Hepatocyte (in vitro differentiated cells): Measurements from ENCODE around the gene PEX7.

Experiments used
- EZH2 ChIP-seq: fragments of 200-600 bp; sonication (generic); IDR thresholded peaks from 2 replicates; pipeline ENCODE4 v1.6.1; 2016; ENCODE audit warnings: antibody characterized with exemption, mild to moderate bottlenecking, borderline replicate concordance
- EZH2phosphoT487 ChIP-seq: fragments of 200-600 bp; sonication (generic); IDR thresholded peaks from one replicate; pipeline ENCODE4 v1.6.1; 2018; ENCODE audit warnings: antibody characterized with exemption, mild to moderate bottlenecking, low read depth, moderate library complexity; ENCODE audit not compliant: unreplicated experiment, severe bottlenecking
- TF ChIP-seq, protein P1 (sequence below): fragments of 200-600 bp; sonication (generic); IDR thresholded peaks from 2 replicates; pipeline ENCODE4 v1.5.1; 2016; ENCODE audit warnings: antibody characterized with exemption, mild to moderate bottlenecking; ENCODE audit not compliant: poor library complexity

DNA sequence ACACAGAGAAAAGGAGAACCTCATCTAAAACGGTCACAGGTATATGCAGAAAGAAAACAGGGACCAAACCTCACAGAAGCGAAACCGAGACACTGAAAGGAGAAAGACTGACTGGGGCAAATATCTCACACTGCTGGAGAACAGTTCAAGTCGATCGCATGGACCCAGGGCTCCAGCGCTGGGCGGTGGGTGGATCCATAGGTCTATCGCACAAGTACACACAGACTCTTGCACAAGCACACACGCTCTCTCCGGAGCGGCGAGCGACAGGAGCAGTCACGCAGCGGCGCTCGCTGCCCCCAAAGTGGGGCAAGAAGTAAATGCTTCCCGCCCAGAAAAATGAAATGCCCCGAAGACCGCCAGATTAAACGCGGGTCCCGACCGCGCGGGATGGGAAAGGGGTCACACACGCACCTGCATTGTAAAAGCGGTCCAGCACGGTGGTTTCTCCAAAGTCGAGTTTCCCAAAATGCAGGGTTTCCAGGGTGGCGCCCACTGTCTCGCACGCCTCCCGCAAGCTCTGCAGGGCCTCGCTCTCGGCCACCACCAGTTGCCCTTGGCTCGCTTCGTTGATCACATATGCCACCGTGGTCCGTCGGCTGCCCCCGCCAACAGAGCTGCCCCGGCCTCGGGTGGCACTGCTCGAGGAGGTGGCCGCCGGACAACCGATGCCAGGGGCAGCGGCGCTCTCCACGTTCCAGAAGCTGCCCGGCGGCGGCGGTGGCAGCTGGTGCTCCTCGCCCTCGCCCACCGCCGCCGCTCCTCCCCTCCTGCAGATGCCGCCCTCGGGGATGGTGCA lies 30.9 kb upstream of the PEX7 start:
- no peak for TF ChIP-seq EZH2
- TF ChIP-seq, protein P1, sequence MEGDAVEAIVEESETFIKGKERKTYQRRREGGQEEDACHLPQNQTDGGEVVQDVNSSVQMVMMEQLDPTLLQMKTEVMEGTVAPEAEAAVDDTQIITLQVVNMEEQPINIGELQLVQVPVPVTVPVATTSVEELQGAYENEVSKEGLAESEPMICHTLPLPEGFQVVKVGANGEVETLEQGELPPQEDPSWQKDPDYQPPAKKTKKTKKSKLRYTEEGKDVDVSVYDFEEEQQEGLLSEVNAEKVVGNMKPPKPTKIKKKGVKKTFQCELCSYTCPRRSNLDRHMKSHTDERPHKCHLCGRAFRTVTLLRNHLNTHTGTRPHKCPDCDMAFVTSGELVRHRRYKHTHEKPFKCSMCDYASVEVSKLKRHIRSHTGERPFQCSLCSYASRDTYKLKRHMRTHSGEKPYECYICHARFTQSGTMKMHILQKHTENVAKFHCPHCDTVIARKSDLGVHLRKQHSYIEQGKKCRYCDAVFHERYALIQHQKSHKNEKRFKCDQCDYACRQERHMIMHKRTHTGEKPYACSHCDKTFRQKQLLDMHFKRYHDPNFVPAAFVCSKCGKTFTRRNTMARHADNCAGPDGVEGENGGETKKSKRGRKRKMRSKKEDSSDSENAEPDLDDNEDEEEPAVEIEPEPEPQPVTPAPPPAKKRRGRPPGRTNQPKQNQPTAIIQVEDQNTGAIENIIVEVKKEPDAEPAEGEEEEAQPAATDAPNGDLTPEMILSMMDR, result no peak
- no peak for TF ChIP-seq EZH2phosphoT487
